ENCODE measurements around the gene YBX3. TPM values are rescaled to one million over a fixed set of nuclear protein-coding genes. Genes with fewer than 3 reads are reported as not detected.

Gene YBX3
- total RNA-seq, 1 experiment from 2014 or later = 315 TPM

DNA sequence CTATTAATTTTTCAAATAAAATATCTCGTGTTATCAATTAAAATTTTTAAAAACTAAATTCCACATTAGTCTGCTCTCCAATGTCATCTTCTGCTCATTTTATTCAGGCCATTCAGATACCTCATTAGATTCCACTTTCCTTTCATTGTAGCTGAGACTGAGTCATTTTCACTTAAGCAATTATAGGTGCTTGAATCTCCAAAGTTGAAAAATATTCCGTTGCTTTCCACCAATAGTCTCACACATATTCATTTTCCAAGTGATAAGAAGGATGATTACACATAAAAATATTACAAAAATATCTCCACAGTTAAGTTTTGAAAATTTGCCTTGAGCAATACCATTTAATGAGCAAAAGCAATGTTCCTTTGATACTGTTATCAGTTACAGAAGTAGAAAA, 36.5 kb upstream of the YBX3 start:
- no peaks in the 10 kb centered on the region; the same call in none of the 2 replicates for H3K27me3 ChIP-seq (replicated peaks; ENCODE audit: control insufficient read depth, insufficient read depth, low read length)
- intact Hi-C loops (cut with micrococcal nuclease; ENCODE audit: unreplicated experiment) = no loop called here
- no peak overlapping the region for H3K4me3 ChIP-seq (ENCODE audit: low read depth, low read length)
- no peaks in the 10 kb centered on the region for H3K4me1 Mint-ChIP-seq (ENCODE audit: low read depth, unreplicated experiment)
- no peaks in the 10 kb centered on the region for H3K36me3 Mint-ChIP-seq (ENCODE audit: insufficient read depth, unreplicated experiment)
- peaks cover 18% of the 10 kb centered on the region for H3K9me3 ChIP-seq
- no peaks in the 10 kb centered on the region for H3K36me3 ChIP-seq (ENCODE audit: control insufficient read depth, insufficient read depth, low read length)
- peaks cover 13% of the 10 kb centered on the region for H3K9me3 Mint-ChIP-seq (ENCODE audit: unreplicated experiment)
- no peak for DNase-seq
- H3K4me3 Mint-ChIP-seq (ENCODE audit: unreplicated experiment) = no peak overlapping the region
- POLR2A ChIA-PET = no interaction called here
- no TSS peak for BruUV-seq (replicated peaks)
- CTCF ChIA-PET = no interaction called here
- H3K4me1 ChIP-seq = no peaks in the 10 kb centered on the region
- H3K27ac Mint-ChIP-seq (ENCODE audit: unreplicated experiment) = no peak overlapping the region
- TF ChIP-seq CTCF (IDR thresholded peaks at IDR 0.05; ENCODE audit: insufficient read depth in 1 of 2, low read depth in 1 of 2, low read length in 1 of 2, severe bottlenecking in 1 of 2, unreplicated experiment in 1 of 2) = no peak
- peaks cover 17% of the 10 kb centered on the region for H3K27me3 Mint-ChIP-seq (ENCODE audit: insufficient read depth, unreplicated experiment)

DNA sequence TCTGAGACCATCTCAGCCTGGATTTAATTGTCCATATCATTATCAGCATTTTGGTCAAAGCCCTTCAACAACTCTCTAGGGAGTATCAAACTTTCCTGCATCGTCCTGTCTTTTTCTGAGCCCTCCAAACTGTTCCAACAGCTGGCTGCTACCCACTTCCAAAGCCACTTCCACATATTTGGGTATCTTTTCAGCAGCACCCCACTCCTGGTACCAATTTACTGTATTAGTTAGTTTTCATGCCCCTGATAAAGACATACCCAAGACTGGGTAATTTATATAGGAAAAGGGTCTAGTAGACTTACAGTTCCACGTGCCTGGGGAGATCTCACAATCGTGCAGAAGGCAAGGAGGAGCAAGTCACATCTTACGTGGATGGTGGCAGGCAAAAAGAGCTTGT, 33.1 kb upstream of the YBX3 start:
- no peak overlapping the region for H3K4me3 ChIP-seq (ENCODE audit: low read depth, low read length)
- TF ChIP-seq CTCF (IDR thresholded peaks at IDR 0.05; ENCODE audit: insufficient read depth in 1 of 2, low read depth in 1 of 2, low read length in 1 of 2, severe bottlenecking in 1 of 2, unreplicated experiment in 1 of 2) = no peak
- H3K36me3 ChIP-seq (ENCODE audit: control insufficient read depth, insufficient read depth, low read length) = no peaks in the 10 kb centered on the region
- no peaks in the 10 kb centered on the region for H3K27me3 ChIP-seq (replicated peaks; ENCODE audit: control insufficient read depth, insufficient read depth, low read length)
- H3K9me3 Mint-ChIP-seq (ENCODE audit: unreplicated experiment) = peaks cover 13% of the 10 kb centered on the region
- no peak overlapping the region for H3K4me3 Mint-ChIP-seq (ENCODE audit: unreplicated experiment)
- no peaks in the 10 kb centered on the region for H3K4me1 ChIP-seq
- no peak for DNase-seq
- no peak overlapping the region for H3K27ac Mint-ChIP-seq (ENCODE audit: unreplicated experiment)
- CTCF ChIA-PET = no interaction called here
- peaks cover 18% of the 10 kb centered on the region for H3K9me3 ChIP-seq
- intact Hi-C loops (cut with micrococcal nuclease; ENCODE audit: unreplicated experiment) = no loop called here
- no peaks in the 10 kb centered on the region for H3K36me3 Mint-ChIP-seq (ENCODE audit: insufficient read depth, unreplicated experiment)
- POLR2A ChIA-PET = no interaction called here
- peaks cover 11% of the 10 kb centered on the region for H3K27me3 Mint-ChIP-seq (ENCODE audit: insufficient read depth, unreplicated experiment)
- H3K4me1 Mint-ChIP-seq (ENCODE audit: low read depth, unreplicated experiment) = peaks cover 6% of the 10 kb centered on the region
- BruUV-seq (replicated peaks) = no TSS peak

DNA sequence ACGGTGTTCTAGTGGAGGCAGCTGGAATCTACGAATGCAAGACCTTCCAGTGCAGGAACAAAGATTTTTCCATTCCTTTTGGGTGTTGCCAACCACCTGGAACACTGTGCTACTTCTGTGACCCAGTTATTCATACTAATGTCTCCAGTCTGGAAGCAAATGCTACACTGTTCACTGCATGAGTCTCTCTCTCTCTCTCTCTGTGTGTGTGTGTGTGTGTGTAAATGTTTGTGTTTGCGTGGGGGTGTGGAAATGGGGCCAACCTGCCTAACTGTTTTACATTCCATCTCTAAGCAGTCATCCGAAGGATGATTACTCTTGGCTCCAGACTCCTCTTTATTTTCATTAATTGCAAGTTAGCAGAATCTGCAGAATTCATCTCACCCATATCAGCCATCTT, 29.9 kb upstream of the YBX3 start:
- CTCF ChIA-PET = no interaction called here
- Mint-ChIP-seq H3K36me3 (ENCODE audit: insufficient read depth, unreplicated experiment) (no peaks in the 10 kb centered on the region), H3K4me3 (ENCODE audit: unreplicated experiment) (no peak overlapping the region), H3K27me3 (ENCODE audit: insufficient read depth, unreplicated experiment) (peaks cover 3% of the 10 kb centered on the region), H3K9me3 (ENCODE audit: unreplicated experiment) (peaks cover 13% of the 10 kb centered on the region), H3K4me1 (ENCODE audit: low read depth, unreplicated experiment) (peaks cover 6% of the 10 kb centered on the region), H3K27ac (ENCODE audit: unreplicated experiment) (no peak overlapping the region)
- POLR2A ChIA-PET = no interaction called here
- TF ChIP-seq CTCF (IDR thresholded peaks at IDR 0.05; ENCODE audit: insufficient read depth in 1 of 2, low read depth in 1 of 2, low read length in 1 of 2, severe bottlenecking in 1 of 2, unreplicated experiment in 1 of 2) = no peak
- Histone ChIP-seq H3K4me3 (ENCODE audit: low read depth, low read length) (no peak overlapping the region), H3K36me3 (ENCODE audit: control insufficient read depth, insufficient read depth, low read length) (no peaks in the 10 kb centered on the region), H3K9me3 (peaks cover 18% of the 10 kb centered on the region), H3K27me3 (replicated peaks; ENCODE audit: control insufficient read depth, insufficient read depth, low read length) (no peaks in the 10 kb centered on the region), H3K4me1 (no peaks in the 10 kb centered on the region; the same call in 1 of the 2 replicates)
- no peak for DNase-seq
- no TSS peak for BruUV-seq (replicated peaks)
- intact Hi-C loops (cut with micrococcal nuclease; ENCODE audit: unreplicated experiment) = no loop called here
